HepG2 (cell line): ENCODE results near the gene FKBP8. TPM values are rescaled to one million over a fixed set of nuclear protein-coding genes. Genes with fewer than 3 reads are reported as not detected.

Experiments
- ARHGAP35 ChIP-seq: sonication (generic); formaldehyde crosslinking; IDR thresholded peaks from 2 replicates; pipeline ENCODE4 v1.9.0; 2022; ENCODE audit warnings: mild to moderate bottlenecking, inconsistent platforms, moderate library complexity, missing genetic modification reagents, borderline replicate concordance
- CHCHD3 ChIP-seq: sonication (generic); formaldehyde crosslinking; IDR thresholded peaks from 2 replicates; pipeline ENCODE4 v1.8.0; 2022; ENCODE audit warnings: mild to moderate bottlenecking, missing genetic modification reagents, moderate library complexity
- FOXA1 ChIP-seq, 2 experiments: fragments of 450-650 bp in 1 of 2; sonication (generic) in 1 of 2; formaldehyde crosslinking in 1 of 2; IDR thresholded peaks; 2 replicates each; pipeline versions ENCODE4 v1.4.0 to v1.6.1; 2016 to 2020; ENCODE audit warnings: missing genetic modification reagents in 1 of 2
- HMGA1 ChIP-seq: sonication (generic); formaldehyde crosslinking; conservative IDR thresholded peaks from 2 replicates; pipeline ENCODE4 v1.4.0; 2020; ENCODE audit warnings: missing genetic modification reagents
- ISL2 ChIP-seq: sonication (generic); formaldehyde crosslinking; IDR thresholded peaks from 2 replicates; pipeline ENCODE4 v1.5.0; 2020; ENCODE audit warnings: missing genetic modification reagents
- MYC ChIP-seq: sonication (generic); formaldehyde crosslinking; IDR thresholded peaks from 2 replicates; pipeline ENCODE4 v1.9.0; 2021; ENCODE audit warnings: missing genetic modification reagents, borderline replicate concordance
- RBFOX2 ChIP-seq: fragments of 200-400 bp; formaldehyde crosslinking; IDR thresholded peaks from 2 replicates; pipeline ENCODE4 v1.6.1; 2017; ENCODE audit warnings: low read depth, mild to moderate bottlenecking, low read length
- ZNF180 ChIP-seq: sonication (generic); formaldehyde crosslinking; IDR thresholded peaks from 2 replicates; pipeline ENCODE4 v1.4.0; 2020; ENCODE audit warnings: low read depth, missing genetic modification reagents, borderline replicate concordance
- ZNF432 ChIP-seq: sonication (generic); formaldehyde crosslinking; IDR thresholded peaks from 2 replicates; pipeline ENCODE4 v1.5.0; 2020; ENCODE audit warnings: missing genetic modification reagents, mild to moderate bottlenecking, borderline replicate concordance
- ZNF567 ChIP-seq: sonication (generic); formaldehyde crosslinking; IDR thresholded peaks from 2 replicates; pipeline ENCODE4 v1.8.1; 2023; ENCODE audit warnings: mild to moderate bottlenecking, missing genetic modification reagents, borderline replicate concordance
- polyA plus RNA-seq, 8 experiments: library from polyadenylated mRNA; depleted of rRNA in 3 of 8; stranded (reverse) in 7 of 8; unstranded in 1 of 8; fragments of >200 nt; fragmentation: Illumina TruSeq in 4 of 8; extraction: Trizol in 4 of 8; gene quantifications; 2 replicates each; pipeline versions ENCODE4 v1.2.1 to v1.2.3, GENCODE V29; 2011 to 2016; ENCODE audit warnings: low read depth in 4 of 8, missing spikeins in 1 of 8, mixed read lengths in 1 of 8; ENCODE audit not compliant: insufficient read depth in 1 of 8
- total RNA-seq, 5 experiments: library from RNA; depleted of rRNA; stranded (reverse); fragments of >200 nt; fragmentation: Illumina TruSeq; extraction: Trizol; gene quantifications; 2 replicates each; pipeline ENCODE4 v1.2.3, GENCODE V29; 2016; ENCODE audit warnings: low read depth in 1 of 5
- TF ChIP-seq, protein P1 (sequence below): sonication (generic); formaldehyde crosslinking; IDR thresholded peaks from 2 replicates; pipeline ENCODE4 v1.4.0; 2020; ENCODE audit warnings: mild to moderate bottlenecking, missing genetic modification reagents
- TF ChIP-seq, protein P2 (sequence below): sonication (generic); formaldehyde crosslinking; conservative IDR thresholded peaks from 2 replicates; pipeline ENCODE4 v1.4.0; 2020; ENCODE audit warnings: missing genetic modification reagents
- TF ChIP-seq, protein P3 (sequence below): sonication (generic); formaldehyde crosslinking; IDR thresholded peaks from 2 replicates; pipeline ENCODE4 v1.8.0; 2022; ENCODE audit warnings: missing genetic modification reagents, mild to moderate bottlenecking, borderline replicate concordance
- TF ChIP-seq, protein P4 (sequence below): sonication (generic); formaldehyde crosslinking; IDR thresholded peaks from 2 replicates; pipeline ENCODE4 v1.5.0; 2020; ENCODE audit warnings: mild to moderate bottlenecking, missing genetic modification reagents
- TF ChIP-seq, protein P5 (sequence below): IDR thresholded peaks from 2 replicates; pipeline ENCODE4 v1.6.1; 2016; ENCODE audit warnings: missing biosample characterization, missing genetic modification reagents, low read depth

The FKBP8 gene
- total and polyA plus RNA-seq, 2 of the 13 experiments (the other 11 are each of a cell fraction or from before 2014, with no cell fraction given): 81.7 to 93.9 TPM

DNA sequence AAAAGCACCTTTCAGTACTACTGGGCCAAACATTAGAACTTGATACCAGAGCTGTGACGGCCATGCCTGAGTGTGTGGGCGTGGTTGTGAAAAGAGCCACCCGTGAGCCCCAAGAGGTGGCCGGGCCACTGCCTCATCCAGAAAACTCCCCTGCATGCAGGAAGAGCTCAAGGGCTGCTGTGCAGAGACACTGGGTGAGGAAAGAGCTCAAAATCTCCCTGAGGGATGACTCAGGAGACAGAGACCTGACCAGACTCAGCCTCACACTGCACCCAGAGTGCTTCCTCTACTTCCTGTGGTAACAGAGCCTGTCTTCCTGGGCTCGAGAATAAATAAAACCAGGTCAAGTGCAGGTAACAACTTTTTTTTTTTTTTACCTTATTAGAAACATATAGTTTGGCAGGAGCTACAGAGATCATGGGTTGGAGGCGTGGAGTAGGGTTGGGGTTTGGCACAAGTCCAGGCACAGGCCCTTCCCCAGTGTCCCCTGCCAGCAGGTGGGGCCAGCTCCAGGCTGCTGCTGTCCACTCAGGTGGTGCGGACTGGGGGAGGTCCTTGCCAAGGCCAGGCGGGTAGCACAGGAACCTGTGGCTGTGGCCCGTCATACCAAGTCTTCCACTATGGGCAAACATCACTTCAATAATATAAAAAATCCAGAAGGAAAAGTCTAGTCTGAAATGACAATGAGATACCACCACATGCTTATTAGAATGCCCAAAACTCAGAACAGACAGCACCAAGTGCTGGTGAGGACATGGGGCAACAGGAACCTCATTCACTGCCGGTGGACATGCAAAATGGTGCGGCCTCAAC lies 47.0 kb downstream of the FKBP8 start (continued):
- TF ChIP-seq, protein P1, sequence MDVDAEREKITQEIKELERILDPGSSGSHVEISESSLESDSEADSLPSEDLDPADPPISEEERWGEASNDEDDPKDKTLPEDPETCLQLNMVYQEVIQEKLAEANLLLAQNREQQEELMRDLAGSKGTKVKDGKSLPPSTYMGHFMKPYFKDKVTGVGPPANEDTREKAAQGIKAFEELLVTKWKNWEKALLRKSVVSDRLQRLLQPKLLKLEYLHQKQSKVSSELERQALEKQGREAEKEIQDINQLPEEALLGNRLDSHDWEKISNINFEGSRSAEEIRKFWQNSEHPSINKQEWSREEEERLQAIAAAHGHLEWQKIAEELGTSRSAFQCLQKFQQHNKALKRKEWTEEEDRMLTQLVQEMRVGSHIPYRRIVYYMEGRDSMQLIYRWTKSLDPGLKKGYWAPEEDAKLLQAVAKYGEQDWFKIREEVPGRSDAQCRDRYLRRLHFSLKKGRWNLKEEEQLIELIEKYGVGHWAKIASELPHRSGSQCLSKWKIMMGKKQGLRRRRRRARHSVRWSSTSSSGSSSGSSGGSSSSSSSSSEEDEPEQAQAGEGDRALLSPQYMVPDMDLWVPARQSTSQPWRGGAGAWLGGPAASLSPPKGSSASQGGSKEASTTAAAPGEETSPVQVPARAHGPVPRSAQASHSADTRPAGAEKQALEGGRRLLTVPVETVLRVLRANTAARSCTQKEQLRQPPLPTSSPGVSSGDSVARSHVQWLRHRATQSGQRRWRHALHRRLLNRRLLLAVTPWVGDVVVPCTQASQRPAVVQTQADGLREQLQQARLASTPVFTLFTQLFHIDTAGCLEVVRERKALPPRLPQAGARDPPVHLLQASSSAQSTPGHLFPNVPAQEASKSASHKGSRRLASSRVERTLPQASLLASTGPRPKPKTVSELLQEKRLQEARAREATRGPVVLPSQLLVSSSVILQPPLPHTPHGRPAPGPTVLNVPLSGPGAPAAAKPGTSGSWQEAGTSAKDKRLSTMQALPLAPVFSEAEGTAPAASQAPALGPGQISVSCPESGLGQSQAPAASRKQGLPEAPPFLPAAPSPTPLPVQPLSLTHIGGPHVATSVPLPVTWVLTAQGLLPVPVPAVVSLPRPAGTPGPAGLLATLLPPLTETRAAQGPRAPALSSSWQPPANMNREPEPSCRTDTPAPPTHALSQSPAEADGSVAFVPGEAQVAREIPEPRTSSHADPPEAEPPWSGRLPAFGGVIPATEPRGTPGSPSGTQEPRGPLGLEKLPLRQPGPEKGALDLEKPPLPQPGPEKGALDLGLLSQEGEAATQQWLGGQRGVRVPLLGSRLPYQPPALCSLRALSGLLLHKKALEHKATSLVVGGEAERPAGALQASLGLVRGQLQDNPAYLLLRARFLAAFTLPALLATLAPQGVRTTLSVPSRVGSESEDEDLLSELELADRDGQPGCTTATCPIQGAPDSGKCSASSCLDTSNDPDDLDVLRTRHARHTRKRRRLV (CRISPR knock-in tag): no peak
- TF ChIP-seq ZNF180 (CRISPR knock-in tag): no peak
- TF ChIP-seq, protein P2, sequence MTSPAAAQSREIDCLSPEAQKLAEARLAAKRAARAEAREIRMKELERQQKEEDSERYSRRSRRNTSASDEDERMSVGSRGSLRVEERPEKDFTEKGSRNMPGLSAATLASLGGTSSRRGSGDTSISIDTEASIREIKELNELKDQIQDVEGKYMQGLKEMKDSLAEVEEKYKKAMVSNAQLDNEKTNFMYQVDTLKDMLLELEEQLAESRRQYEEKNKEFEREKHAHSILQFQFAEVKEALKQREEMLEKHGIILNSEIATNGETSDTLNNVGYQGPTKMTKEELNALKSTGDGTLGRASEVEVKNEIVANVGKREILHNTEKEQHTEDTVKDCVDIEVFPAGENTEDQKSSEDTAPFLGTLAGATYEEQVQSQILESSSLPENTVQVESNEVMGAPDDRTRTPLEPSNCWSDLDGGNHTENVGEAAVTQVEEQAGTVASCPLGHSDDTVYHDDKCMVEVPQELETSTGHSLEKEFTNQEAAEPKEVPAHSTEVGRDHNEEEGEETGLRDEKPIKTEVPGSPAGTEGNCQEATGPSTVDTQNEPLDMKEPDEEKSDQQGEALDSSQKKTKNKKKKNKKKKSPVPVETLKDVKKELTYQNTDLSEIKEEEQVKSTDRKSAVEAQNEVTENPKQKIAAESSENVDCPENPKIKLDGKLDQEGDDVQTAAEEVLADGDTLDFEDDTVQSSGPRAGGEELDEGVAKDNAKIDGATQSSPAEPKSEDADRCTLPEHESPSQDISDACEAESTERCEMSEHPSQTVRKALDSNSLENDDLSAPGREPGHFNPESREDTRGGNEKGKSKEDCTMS (CRISPR knock-in tag): no peak
- TF ChIP-seq MYC: no peak
- TF ChIP-seq RBFOX2: no peak
- TF ChIP-seq, protein P3, sequence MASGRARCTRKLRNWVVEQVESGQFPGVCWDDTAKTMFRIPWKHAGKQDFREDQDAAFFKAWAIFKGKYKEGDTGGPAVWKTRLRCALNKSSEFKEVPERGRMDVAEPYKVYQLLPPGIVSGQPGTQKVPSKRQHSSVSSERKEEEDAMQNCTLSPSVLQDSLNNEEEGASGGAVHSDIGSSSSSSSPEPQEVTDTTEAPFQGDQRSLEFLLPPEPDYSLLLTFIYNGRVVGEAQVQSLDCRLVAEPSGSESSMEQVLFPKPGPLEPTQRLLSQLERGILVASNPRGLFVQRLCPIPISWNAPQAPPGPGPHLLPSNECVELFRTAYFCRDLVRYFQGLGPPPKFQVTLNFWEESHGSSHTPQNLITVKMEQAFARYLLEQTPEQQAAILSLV (CRISPR knock-in tag): no peak
- no peak for TF ChIP-seq CHCHD3 (CRISPR knock-in tag)
- TF ChIP-seq HMGA1 (CRISPR knock-in tag): no peak
- no peak for TF ChIP-seq ZNF432 (CRISPR knock-in tag)
- TF ChIP-seq ISL2 (CRISPR knock-in tag): no peak
- no peak for TF ChIP-seq ZNF567 (CRISPR knock-in tag)
- TF ChIP-seq, protein P4, sequence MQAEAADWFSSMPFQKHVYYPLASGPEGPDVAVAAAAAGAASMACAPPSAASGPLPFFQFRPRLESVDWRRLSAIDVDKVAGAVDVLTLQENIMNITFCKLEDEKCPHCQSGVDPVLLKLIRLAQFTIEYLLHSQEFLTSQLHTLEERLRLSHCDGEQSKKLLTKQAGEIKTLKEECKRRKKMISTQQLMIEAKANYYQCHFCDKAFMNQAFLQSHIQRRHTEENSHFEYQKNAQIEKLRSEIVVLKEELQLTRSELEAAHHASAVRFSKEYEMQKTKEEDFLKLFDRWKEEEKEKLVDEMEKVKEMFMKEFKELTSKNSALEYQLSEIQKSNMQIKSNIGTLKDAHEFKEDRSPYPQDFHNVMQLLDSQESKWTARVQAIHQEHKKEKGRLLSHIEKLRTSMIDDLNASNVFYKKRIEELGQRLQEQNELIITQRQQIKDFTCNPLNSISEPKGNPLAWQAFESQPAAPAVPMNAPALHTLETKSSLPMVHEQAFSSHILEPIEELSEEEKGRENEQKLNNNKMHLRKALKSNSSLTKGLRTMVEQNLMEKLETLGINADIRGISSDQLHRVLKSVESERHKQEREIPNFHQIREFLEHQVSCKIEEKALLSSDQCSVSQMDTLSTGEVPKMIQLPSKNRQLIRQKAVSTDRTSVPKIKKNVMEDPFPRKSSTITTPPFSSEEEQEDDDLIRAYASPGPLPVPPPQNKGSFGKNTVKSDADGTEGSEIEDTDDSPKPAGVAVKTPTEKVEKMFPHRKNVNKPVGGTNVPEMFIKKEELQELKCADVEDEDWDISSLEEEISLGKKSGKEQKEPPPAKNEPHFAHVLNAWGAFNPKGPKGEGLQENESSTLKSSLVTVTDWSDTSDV (CRISPR knock-in tag): no peak
- TF ChIP-seq, protein P5, sequence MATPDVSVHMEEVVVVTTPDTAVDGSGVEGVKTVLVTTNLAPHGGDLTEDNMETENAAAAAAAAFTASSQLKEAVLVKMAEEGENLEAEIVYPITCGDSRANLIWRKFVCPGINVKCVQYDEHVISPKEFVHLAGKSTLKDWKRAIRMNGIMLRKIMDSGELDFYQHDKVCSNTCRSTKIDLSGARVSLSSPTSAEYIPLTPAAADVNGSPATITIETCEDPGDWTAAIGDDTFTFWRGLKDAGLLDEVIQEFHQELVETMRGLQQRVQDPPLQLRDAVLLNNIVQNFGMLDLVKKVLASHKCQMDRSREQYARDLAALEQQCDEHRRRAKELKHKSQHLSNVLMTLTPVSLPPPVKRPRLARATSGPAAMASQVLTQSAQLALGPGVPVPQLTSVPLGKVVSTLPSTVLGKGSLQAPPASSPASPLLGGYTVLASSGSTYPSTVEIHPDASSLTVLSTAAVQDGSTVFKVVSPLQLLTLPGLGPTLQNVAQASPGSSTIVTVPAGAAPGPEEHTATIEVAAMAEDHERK (CRISPR knock-in tag): no peak
- TF ChIP-seq ARHGAP35 (CRISPR knock-in tag): no peak
- TF ChIP-seq FOXA1 (IDR thresholded peaks at IDR 0.05): no peak
- TF ChIP-seq FOXA1 (CRISPR knock-in tag; IDR thresholded peaks at IDR 0.05): no peak; the same call in 1 of the 2 replicates
